ENCODE measurements around the gene ARHGAP33. TPM values are rescaled to one million over a fixed set of nuclear protein-coding genes. Genes with fewer than 3 reads are reported as not detected.

ARHGAP33 gene
- total RNA-seq, 1 donor from 2014 or later: 1.0 TPM

DNA sequence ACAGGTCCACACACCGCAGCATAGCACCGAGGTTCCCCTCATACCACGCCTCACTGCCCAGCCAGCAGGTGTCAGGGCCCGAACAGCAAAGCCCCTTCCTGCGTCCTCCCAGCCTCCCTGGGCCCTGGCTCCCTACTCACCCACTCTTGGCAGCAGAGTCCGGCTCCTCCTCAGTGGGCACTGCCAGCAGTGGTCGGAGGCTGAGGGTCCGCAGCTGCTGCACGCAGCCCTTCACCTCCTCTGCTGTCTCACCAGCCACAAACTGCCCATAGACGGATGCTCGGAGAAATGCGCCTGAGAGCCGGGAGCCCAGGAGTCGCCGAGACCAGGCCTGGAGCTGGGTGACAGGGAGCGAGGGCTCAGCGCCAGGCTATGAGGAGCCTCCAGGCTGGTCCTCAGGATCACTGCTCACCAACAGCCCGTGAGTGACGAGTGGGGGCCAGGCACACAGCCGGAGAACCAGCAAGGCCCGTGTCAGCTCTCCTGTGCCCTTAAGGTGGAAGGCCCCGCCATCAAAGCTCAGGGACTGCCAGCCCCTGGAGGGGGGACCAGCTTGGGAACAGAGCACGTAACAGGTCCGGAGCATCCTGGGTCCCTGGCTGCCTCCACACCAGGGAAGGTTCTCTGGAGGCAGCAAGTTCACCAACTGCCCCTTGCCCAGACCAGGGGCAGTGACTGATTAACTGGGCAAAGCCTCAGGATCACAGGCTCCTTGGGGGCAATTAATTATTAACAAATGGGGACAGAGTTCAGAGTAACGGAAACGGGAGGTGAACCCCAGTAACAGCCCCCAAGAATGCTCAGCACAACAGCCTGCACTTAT is 37.1 kb downstream of the ARHGAP33 start, which contains the start of gene PRODH2:
PRODH2 (minus strand) TSS at position 626 of the 823 bp plus-strand sequence; CDS start at position 586, 40 bp downstream.
- Histone ChIP-seq H3K9me3 (ENCODE audit: control insufficient read depth in 3 of 3, low read length in 3 of 3) (peaks cover 0 to 3% (median 0%) of the 10 kb centered on the region in 3 donors), H3K27ac (ENCODE audit: low read depth, low read length) (no peak within 1 kb of the TSS), H3K9ac (ENCODE audit: low read depth in 1 of 3, low read length in 3 of 3) (no peak within 1 kb of the TSS), H3K4me3 (ENCODE audit: low read length in 3 of 3) (no peak within 1 kb of the TSS), H3K27me3 (ENCODE audit: control insufficient read depth in 3 of 3, insufficient read depth in 3 of 3, low read length in 3 of 3) (peaks cover 13 to 18% (median 15%) of the 10 kb centered on the region in 3 donors), H3K4me1 (ENCODE audit: control insufficient read depth in 3 of 3, insufficient read depth in 3 of 3, low read length in 3 of 3) (no peaks in the 10 kb centered on the region), H3K36me3 (ENCODE audit: control insufficient read depth in 3 of 3, insufficient read depth in 3 of 3, low read length in 3 of 3) (no peaks in the 10 kb centered on the region)

DNA sequence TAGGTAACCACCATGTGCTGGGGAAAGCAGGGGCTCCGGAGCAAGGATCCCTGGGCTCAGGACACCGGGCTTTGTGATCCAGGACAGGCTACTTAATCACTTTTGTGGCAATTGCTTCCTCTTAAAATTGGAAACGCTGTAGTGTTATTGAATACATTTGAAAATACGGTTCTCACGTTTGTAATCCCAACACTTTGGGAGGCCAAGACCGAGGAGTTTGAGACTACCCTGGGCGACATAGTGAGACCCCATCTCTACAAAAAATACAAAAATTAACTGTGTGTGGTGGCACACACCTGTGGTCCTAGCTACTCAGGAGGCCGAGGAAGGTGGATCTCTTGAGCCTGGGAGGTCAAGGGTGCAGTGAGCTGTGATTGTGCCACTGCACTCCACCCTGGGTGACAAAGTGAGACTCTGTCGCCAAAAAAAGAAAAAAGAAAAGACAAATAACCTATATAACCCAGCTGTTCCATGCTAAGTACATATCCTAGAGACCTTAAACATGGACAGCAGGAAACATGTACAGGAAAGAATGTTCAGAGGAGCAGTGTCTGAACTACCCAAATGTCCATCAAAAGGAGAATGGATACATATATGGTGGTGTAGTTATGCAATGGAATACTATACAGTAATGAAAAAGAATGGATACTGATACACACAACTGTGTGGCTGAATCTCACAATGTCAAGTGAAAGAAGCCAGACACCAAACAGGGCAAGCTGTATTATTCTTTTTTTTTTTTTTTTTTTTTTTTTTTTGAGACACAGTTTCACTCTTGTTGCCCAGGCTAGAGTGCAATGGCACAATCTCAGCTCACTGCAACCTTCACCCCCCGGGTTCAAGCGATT is 37.9 kb downstream of the ARHGAP33 start:
- H3K4me3 ChIP-seq (ENCODE audit: low read length in 3 of 3): no peak overlapping the region
- no peak overlapping the region for H3K9ac ChIP-seq (ENCODE audit: low read depth in 1 of 3, low read length in 3 of 3)
- H3K4me1 ChIP-seq (ENCODE audit: control insufficient read depth in 3 of 3, insufficient read depth in 3 of 3, low read length in 3 of 3): no peaks in the 10 kb centered on the region
- H3K27me3 ChIP-seq (ENCODE audit: control insufficient read depth in 3 of 3, insufficient read depth in 3 of 3, low read length in 3 of 3): peaks cover 13 to 20% (median 15%) of the 10 kb centered on the region in 3 donors
- peaks cover 0 to 3% (median 0%) of the 10 kb centered on the region in 3 donors for H3K9me3 ChIP-seq (ENCODE audit: control insufficient read depth in 3 of 3, low read length in 3 of 3)
- H3K36me3 ChIP-seq (ENCODE audit: control insufficient read depth in 3 of 3, insufficient read depth in 3 of 3, low read length in 3 of 3): no peaks in the 10 kb centered on the region
- H3K27ac ChIP-seq (ENCODE audit: low read depth, low read length): no peak overlapping the region

DNA sequence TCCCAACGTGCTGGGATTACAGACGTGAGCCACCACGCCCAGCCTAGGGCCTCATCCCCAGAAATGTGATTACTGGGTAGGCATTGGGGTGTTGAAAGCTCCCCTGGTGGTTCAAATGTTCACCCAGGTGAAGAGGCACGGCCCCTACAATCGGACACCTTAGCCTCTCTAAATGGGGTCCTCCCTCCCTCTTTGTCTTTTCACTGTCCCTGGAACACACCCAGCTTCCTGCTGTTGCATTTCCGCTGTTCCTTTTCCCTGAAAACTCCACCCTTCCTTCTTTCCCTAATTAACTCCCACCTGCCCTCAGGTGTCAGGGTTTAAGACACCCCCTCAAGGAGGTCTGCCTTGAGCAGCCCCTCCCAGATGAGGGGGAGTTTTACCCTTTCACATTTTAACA is 40.9 kb downstream of the ARHGAP33 start:
- no peaks in the 10 kb centered on the region for H3K36me3 ChIP-seq (ENCODE audit: control insufficient read depth in 3 of 3, insufficient read depth in 3 of 3, low read length in 3 of 3)
- no peak overlapping the region for H3K9ac ChIP-seq (ENCODE audit: low read depth in 1 of 3, low read length in 3 of 3)
- no peaks in the 10 kb centered on the region for H3K4me1 ChIP-seq (ENCODE audit: control insufficient read depth in 3 of 3, insufficient read depth in 3 of 3, low read length in 3 of 3)
- peaks cover 0 to 3% (median 0%) of the 10 kb centered on the region in 3 donors for H3K9me3 ChIP-seq (ENCODE audit: control insufficient read depth in 3 of 3, low read length in 3 of 3)
- peaks cover 18 to 28% (median 21%) of the 10 kb centered on the region in 3 donors for H3K27me3 ChIP-seq (ENCODE audit: control insufficient read depth in 3 of 3, insufficient read depth in 3 of 3, low read length in 3 of 3)
- no peak overlapping the region for H3K4me3 ChIP-seq (ENCODE audit: low read length in 3 of 3)
- H3K27ac ChIP-seq (ENCODE audit: low read depth, low read length): no peak overlapping the region

DNA sequence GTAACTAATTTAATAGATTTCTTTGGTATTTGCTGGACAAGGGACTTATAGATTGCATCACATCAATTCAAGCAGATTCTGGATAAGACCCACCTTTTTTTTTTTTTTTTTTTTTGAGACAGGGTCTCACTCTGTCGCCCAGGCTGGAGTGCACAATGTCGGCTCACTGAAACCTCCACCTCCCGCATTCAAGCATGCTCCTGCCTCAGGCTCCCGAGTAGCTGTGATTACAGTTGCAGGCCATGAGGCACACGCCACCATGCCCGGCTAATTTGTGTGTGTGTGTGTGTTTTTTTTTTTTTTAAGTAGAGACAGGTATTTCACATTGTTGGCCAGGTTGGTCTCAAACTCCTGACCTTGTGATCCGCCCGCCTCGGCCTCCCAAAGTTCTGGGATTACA is 41.5 kb downstream of the ARHGAP33 start:
- peaks cover 15 to 28% (median 17%) of the 10 kb centered on the region in 3 donors for H3K27me3 ChIP-seq (ENCODE audit: control insufficient read depth in 3 of 3, insufficient read depth in 3 of 3, low read length in 3 of 3)

DNA sequence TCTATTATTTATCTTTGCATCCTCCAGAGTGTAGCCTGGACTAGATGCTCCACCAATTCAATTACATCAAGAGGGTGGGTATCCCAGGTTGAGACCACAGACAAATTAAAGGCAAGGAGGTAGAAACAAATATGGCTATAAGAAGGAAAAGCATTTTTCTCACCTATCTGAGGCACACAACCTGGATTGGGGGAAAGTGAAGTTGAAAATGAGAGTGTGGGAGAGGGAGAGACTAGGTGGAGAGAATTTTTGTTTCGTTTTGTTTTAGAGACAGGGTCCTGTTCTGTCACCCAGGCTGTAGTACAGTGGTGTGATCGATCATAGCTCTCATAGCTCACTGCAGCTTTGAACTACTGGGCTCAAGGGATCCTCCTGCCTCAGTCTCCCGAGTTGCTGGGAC is 43.1 kb downstream of the ARHGAP33 start:
- Histone ChIP-seq H3K27me3 (ENCODE audit: control insufficient read depth in 3 of 3, insufficient read depth in 3 of 3, low read length in 3 of 3) (peaks cover 7 to 24% (median 8%) of the 10 kb centered on the region in 3 donors), H3K36me3 (ENCODE audit: control insufficient read depth in 3 of 3, insufficient read depth in 3 of 3, low read length in 3 of 3) (no peaks in the 10 kb centered on the region), H3K4me3 (ENCODE audit: low read length in 3 of 3) (no peak overlapping the region), H3K27ac (ENCODE audit: low read depth, low read length) (no peak overlapping the region), H3K4me1 (ENCODE audit: control insufficient read depth in 3 of 3, insufficient read depth in 3 of 3, low read length in 3 of 3) (no peaks in the 10 kb centered on the region), H3K9me3 (ENCODE audit: control insufficient read depth in 3 of 3, low read length in 3 of 3) (peaks cover 0 to 1% (median 0%) of the 10 kb centered on the region in 3 donors), H3K9ac (ENCODE audit: low read depth in 1 of 3, low read length in 3 of 3) (no peak overlapping the region)

More for the DNA sequence above, 41.5 kb downstream of the ARHGAP33 start:
- no peak overlapping the region for H3K27ac ChIP-seq (ENCODE audit: low read depth, low read length)
- H3K9me3 ChIP-seq (ENCODE audit: control insufficient read depth in 3 of 3, low read length in 3 of 3): peaks cover 0 to 3% (median 0%) of the 10 kb centered on the region in 3 donors
- H3K4me1 ChIP-seq (ENCODE audit: control insufficient read depth in 3 of 3, insufficient read depth in 3 of 3, low read length in 3 of 3): no peaks in the 10 kb centered on the region
- H3K9ac ChIP-seq (ENCODE audit: low read depth in 1 of 3, low read length in 3 of 3): no peak overlapping the region
- no peak overlapping the region for H3K4me3 ChIP-seq (ENCODE audit: low read length in 3 of 3)
- no peaks in the 10 kb centered on the region for H3K36me3 ChIP-seq (ENCODE audit: control insufficient read depth in 3 of 3, insufficient read depth in 3 of 3, low read length in 3 of 3)

DNA sequence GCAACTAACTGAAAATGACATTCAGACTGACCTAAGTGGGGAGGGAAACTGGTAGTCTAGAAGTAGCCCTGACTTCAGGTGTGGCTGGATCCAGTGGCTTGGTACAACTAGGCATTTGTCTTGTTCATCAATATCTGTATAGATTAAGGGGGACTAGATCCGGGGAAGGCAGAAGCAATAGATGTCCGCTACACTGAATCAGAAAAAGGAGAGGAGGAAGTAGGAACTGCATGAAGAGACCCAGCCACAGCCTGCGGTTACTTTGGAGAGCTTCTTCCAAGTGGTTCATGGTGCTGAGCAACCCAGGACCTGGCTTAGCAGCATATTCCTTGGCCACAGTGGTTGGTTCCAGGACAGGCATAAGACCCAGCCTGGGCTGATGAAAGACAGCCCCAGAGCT is 47.2 kb downstream of the ARHGAP33 start:
- H3K4me1 ChIP-seq (ENCODE audit: control insufficient read depth in 3 of 3, insufficient read depth in 3 of 3, low read length in 3 of 3): no peaks in the 10 kb centered on the region
- no peak overlapping the region for H3K4me3 ChIP-seq (ENCODE audit: low read length in 3 of 3)
- no peaks in the 10 kb centered on the region for H3K36me3 ChIP-seq (ENCODE audit: control insufficient read depth in 3 of 3, insufficient read depth in 3 of 3, low read length in 3 of 3)
- no peak overlapping the region for H3K27ac ChIP-seq (ENCODE audit: low read depth, low read length)
- peaks cover 7 to 22% (median 10%) of the 10 kb centered on the region in 3 donors for H3K27me3 ChIP-seq (ENCODE audit: control insufficient read depth in 3 of 3, insufficient read depth in 3 of 3, low read length in 3 of 3)
- H3K9ac ChIP-seq (ENCODE audit: low read depth in 1 of 3, low read length in 3 of 3): no peak overlapping the region
- no peaks in the 10 kb centered on the region for H3K9me3 ChIP-seq (ENCODE audit: control insufficient read depth in 3 of 3, low read length in 3 of 3)

DNA sequence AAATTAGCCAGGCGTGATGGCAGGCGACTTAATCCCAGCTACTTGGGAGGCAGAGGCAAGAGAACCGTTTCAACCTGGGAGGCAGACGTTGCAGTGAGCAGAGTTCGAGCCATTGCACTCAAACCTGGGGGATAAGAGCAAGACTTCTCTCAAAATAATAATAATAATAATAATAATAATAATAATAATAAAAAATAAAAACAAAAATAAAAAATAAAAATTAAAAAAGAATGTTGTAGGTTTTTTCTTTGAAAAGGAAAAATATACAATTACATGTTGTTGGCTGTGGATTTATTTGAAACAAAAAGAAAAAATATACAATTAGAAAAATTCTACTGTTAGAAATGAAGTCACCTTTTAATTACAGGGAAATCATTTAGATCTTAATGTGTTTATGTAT is 48.8 kb downstream of the ARHGAP33 start:
- Histone ChIP-seq H3K9ac (ENCODE audit: low read depth in 1 of 3, low read length in 3 of 3) (no peak overlapping the region), H3K36me3 (ENCODE audit: control insufficient read depth in 3 of 3, insufficient read depth in 3 of 3, low read length in 3 of 3) (no peaks in the 10 kb centered on the region), H3K4me3 (ENCODE audit: low read length in 3 of 3) (no peak overlapping the region), H3K27ac (ENCODE audit: low read depth, low read length) (no peak overlapping the region), H3K4me1 (ENCODE audit: control insufficient read depth in 3 of 3, insufficient read depth in 3 of 3, low read length in 3 of 3) (no peaks in the 10 kb centered on the region), H3K27me3 (ENCODE audit: control insufficient read depth in 3 of 3, insufficient read depth in 3 of 3, low read length in 3 of 3) (peaks cover 2 to 12% (median 7%) of the 10 kb centered on the region in 3 donors), H3K9me3 (ENCODE audit: control insufficient read depth in 3 of 3, low read length in 3 of 3) (no peaks in the 10 kb centered on the region)

DNA sequence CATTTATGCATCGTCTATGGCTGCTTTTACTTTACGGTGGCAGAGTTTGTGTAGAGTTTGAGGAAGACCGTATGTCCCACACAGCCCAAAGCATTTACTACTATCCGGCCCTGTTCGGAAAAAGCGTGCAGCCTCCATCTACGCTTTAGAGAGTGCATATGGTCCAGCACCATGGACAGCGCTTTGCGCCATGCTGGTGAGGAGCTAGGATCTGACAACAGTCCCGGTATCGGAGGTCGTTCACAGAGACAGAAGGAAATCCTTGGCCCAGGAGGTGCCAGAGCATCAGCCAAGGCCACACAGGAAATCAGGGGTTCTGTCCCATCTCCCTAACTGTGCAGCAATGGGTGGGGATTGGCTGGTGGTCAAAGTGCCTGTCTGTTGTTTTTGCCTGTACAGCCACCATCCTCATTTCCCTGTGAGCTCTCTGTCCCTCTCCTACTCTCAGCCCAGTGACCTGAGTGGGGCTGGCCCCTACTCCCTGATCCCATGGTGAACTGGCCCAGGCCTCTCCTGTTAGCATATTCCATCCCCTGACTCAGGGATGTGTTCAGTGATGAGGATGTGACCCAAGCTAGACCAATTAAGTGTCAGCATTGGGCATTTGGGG is 53.4 kb downstream of the ARHGAP33 start:
- peaks cover 6 to 26% (median 9%) of the 10 kb centered on the region in 3 donors for H3K27me3 ChIP-seq (ENCODE audit: control insufficient read depth in 3 of 3, insufficient read depth in 3 of 3, low read length in 3 of 3)

DNA sequence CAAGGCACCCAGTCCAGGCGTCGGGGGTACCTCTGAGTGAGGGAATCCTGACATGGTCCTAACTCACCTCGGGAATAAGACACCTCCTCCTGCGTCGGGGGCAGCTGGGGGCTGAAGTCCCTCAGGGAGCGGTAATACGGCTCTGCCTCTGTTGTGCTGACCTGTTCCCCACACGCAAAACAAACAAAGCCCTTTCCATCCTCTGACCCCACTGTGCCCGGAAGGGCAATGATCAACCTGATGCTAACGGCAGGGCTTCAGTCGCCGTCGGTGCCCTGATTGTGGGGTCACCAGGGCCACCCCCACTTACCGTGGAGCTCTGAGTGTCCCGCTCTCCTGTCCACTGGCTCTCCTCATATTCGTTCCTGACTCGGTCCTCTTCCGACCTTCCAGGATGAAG is 55.6 kb downstream of the ARHGAP33 start:
- H3K4me1 ChIP-seq (ENCODE audit: control insufficient read depth in 3 of 3, insufficient read depth in 3 of 3, low read length in 3 of 3): no peaks in the 10 kb centered on the region
- no peak overlapping the region for H3K4me3 ChIP-seq (ENCODE audit: low read length in 3 of 3)
- H3K27ac ChIP-seq (ENCODE audit: low read depth, low read length): no peak overlapping the region
- H3K9me3 ChIP-seq (ENCODE audit: control insufficient read depth in 3 of 3, low read length in 3 of 3): peaks cover 0 to 3% (median 0%) of the 10 kb centered on the region in 3 donors
- H3K36me3 ChIP-seq (ENCODE audit: control insufficient read depth in 3 of 3, insufficient read depth in 3 of 3, low read length in 3 of 3): no peaks in the 10 kb centered on the region
- peaks cover 6 to 26% (median 11%) of the 10 kb centered on the region in 3 donors for H3K27me3 ChIP-seq (ENCODE audit: control insufficient read depth in 3 of 3, insufficient read depth in 3 of 3, low read length in 3 of 3)
- no peak overlapping the region for H3K9ac ChIP-seq (ENCODE audit: low read depth in 1 of 3, low read length in 3 of 3)

More for the DNA sequence above, 53.4 kb downstream of the ARHGAP33 start:
- Histone ChIP-seq H3K4me1 (ENCODE audit: control insufficient read depth in 3 of 3, insufficient read depth in 3 of 3, low read length in 3 of 3) (no peaks in the 10 kb centered on the region), H3K27ac (ENCODE audit: low read depth, low read length) (no peak overlapping the region), H3K36me3 (ENCODE audit: control insufficient read depth in 3 of 3, insufficient read depth in 3 of 3, low read length in 3 of 3) (no peaks in the 10 kb centered on the region), H3K9me3 (ENCODE audit: control insufficient read depth in 3 of 3, low read length in 3 of 3) (peaks cover 0 to 3% (median 0%) of the 10 kb centered on the region in 3 donors), H3K4me3 (ENCODE audit: low read length in 3 of 3) (no peak overlapping the region), H3K9ac (ENCODE audit: low read depth in 1 of 3, low read length in 3 of 3) (no peak overlapping the region)

Data from skeletal muscle tissue (tissue), 4 donors.